CD4-positive, alpha-beta memory T cell (primary cell): Measurements from ENCODE around the gene GRID1. TPM values are rescaled to one million over a fixed set of nuclear protein-coding genes. Genes with fewer than 3 reads are reported as not detected.
"Not testable (repeated sequence)": the region's sequence is repeated elsewhere in the genome, so short reads cannot be mapped to it uniquely, and the experiment has no call there.

ENCODE experiments used
- CTCF ChIA-PET: fragments of 350-600 bp; sonication (Branson Sonifier 250); formaldehyde crosslinking; loops from one replicate; lab custom pipeline; 2021; ENCODE audit warnings: inconsistent platforms; ENCODE audit not compliant: partially characterized antibody; lab: Charles Lee
- POLR2A ChIA-PET: fragments of 350-600 bp; sonication (Branson Sonifier 250); formaldehyde crosslinking; loops from one replicate; lab custom pipeline; 2021; ENCODE audit not compliant: partially characterized antibody; lab: Charles Lee
- DNase-seq, 5 donors: peaks; one replicate each; pipeline versions ENCODE4 v3.0.0 to v3.0.0-alpha.2; 2020 to 2022; ENCODE audit warnings: mixed read lengths in 1 of 5
- H3K27ac ChIP-seq: one replicate; pipeline ENCODE4 v1.7.0; 2013; ENCODE audit warnings: low read depth, low read length
- H3K27me3 ChIP-seq: 2 replicates; pipeline ENCODE4 v1.7.0; 2013; ENCODE audit warnings: mild to moderate bottlenecking, low read length, moderate library complexity; ENCODE audit not compliant: insufficient read depth
- H3K36me3 ChIP-seq: 2 replicates; pipeline ENCODE4 v1.7.0; 2013; ENCODE audit warnings: mild to moderate bottlenecking, low read length, moderate library complexity; ENCODE audit not compliant: insufficient read depth
- H3K4me1 ChIP-seq: 2 replicates; pipeline ENCODE4 v1.7.0; 2013; ENCODE audit warnings: mild to moderate bottlenecking, low read length, moderate library complexity; ENCODE audit not compliant: insufficient read depth
- H3K4me3 ChIP-seq, 2 donors: one replicate each; pipeline ENCODE4 v1.7.0; 2013; ENCODE audit warnings: low read length in 2 of 2, mild to moderate bottlenecking in 1 of 2
- H3K9me3 ChIP-seq, 2 donors: one replicate each; pipeline ENCODE4 v1.7.0; 2013; ENCODE audit warnings: low read length in 2 of 2, control low read depth in 1 of 2; ENCODE audit not compliant: control insufficient read depth in 1 of 2
- H3K27ac Mint-ChIP-seq, 7 donors: one replicate each; pipeline ENCODE4 v1.8.0; 2020 to 2021; ENCODE audit warnings: mixed read lengths in 7 of 7, mild to moderate bottlenecking in 6 of 7, inconsistent platforms in 3 of 7, moderate library complexity in 3 of 7
- H3K27me3 Mint-ChIP-seq, 2 donors: one replicate each; pipeline ENCODE4 v1.8.0; 2020 to 2021; ENCODE audit warnings: mixed read lengths in 2 of 2
- H3K36me3 Mint-ChIP-seq, 2 donors: one replicate each; pipeline ENCODE4 v1.8.0; 2020 to 2021; ENCODE audit warnings: mixed read lengths in 2 of 2, inconsistent platforms in 1 of 2, mild to moderate bottlenecking in 1 of 2
- H3K4me1 Mint-ChIP-seq, 4 donors: one replicate each; pipeline ENCODE4 v1.8.0; 2020 to 2021; ENCODE audit warnings: mixed read lengths in 4 of 4, mild to moderate bottlenecking in 1 of 4
- H3K4me3 Mint-ChIP-seq, 8 donors: one replicate each; pipeline ENCODE4 v1.8.0; 2020 to 2021; ENCODE audit warnings: mixed read lengths in 8 of 8, mild to moderate bottlenecking in 7 of 8, moderate library complexity in 6 of 8, inconsistent platforms in 3 of 8
- H3K9me3 Mint-ChIP-seq, 8 donors: one replicate each; pipeline ENCODE4 v1.8.0; 2020 to 2021; ENCODE audit warnings: mixed read lengths in 8 of 8, mild to moderate bottlenecking in 5 of 8, inconsistent platforms in 3 of 8, moderate library complexity in 1 of 8
- intact Hi-C: fragments of 100-400 bp; cut with micrococcal nuclease; formaldehyde crosslinking; loops from one replicate; pipeline ENCODE4 v1.15.1; 2023
- polyA plus RNA-seq, 2 donors: library from polyadenylated mRNA; unstranded; fragments of 300-500 nt; fragmentation: Illumina TruSeq; gene quantifications; one replicate each; pipeline ENCODE4 v1.2.3, GENCODE V29; 2021
- total RNA-seq, 2 experiments: library from RNA; stranded (reverse); gene quantifications; one replicate each; pipeline ENCODE4 v1.2.3, GENCODE V29; 2021

GRID1 gene
- total and polyA plus RNA-seq, 4 experiments from 2014 or later, result not detected

GRCh38 chr10:85734791-85735190 is 631.8 kb downstream of the GRID1 start:
- Histone ChIP-seq H3K4me3 (no peak overlapping the region), H3K36me3 (no peaks in the 10 kb centered on the region), H3K4me1 (no peaks in the 10 kb centered on the region), H3K9me3 (no peaks in the 10 kb centered on the region), H3K27ac (no peak overlapping the region), H3K27me3 (no peaks in the 10 kb centered on the region)
- H3K4me3 Mint-ChIP-seq, result no peak overlapping the region
- DNase-seq, result no peak
- H3K27ac Mint-ChIP-seq, result no peak overlapping the region
- H3K36me3 Mint-ChIP-seq, result no peaks in the 10 kb centered on the region
- CTCF ChIA-PET, result no interaction called here
- intact Hi-C loops, result no loop called here
- H3K9me3 Mint-ChIP-seq, result peaks cover 0 to 2% (median 0%) of the 10 kb centered on the region in 8 donors
- H3K4me1 Mint-ChIP-seq, result no peaks in the 10 kb centered on the region
- H3K27me3 Mint-ChIP-seq, result peaks cover 0 to 4% of the 10 kb centered on the region in 2 donors
- POLR2A ChIA-PET, result no interaction called here

GRCh38 chr10:85724215-85724614 is 642.4 kb downstream of the GRID1 start:
- no peaks in the 10 kb centered on the region for H3K4me1 Mint-ChIP-seq
- intact Hi-C loops, result no loop called here
- no peak overlapping the region for H3K4me3 ChIP-seq
- H3K36me3 ChIP-seq, result no peaks in the 10 kb centered on the region
- CTCF ChIA-PET, result no interaction called here
- no peak overlapping the region for H3K4me3 Mint-ChIP-seq
- POLR2A ChIA-PET, result no interaction called here
- no peaks in the 10 kb centered on the region for H3K36me3 Mint-ChIP-seq
- H3K27ac ChIP-seq, result no peak overlapping the region
- DNase-seq, result no peak
- no peaks in the 10 kb centered on the region for H3K27me3 ChIP-seq
- H3K27ac Mint-ChIP-seq, result no peak overlapping the region
- peaks cover 0 to 2% (median 0%) of the 10 kb centered on the region in 8 donors for H3K9me3 Mint-ChIP-seq
- H3K9me3 ChIP-seq, result no peaks in the 10 kb centered on the region
- H3K27me3 Mint-ChIP-seq, result no peaks in the 10 kb centered on the region
- H3K4me1 ChIP-seq, result no peaks in the 10 kb centered on the region

DNA sequence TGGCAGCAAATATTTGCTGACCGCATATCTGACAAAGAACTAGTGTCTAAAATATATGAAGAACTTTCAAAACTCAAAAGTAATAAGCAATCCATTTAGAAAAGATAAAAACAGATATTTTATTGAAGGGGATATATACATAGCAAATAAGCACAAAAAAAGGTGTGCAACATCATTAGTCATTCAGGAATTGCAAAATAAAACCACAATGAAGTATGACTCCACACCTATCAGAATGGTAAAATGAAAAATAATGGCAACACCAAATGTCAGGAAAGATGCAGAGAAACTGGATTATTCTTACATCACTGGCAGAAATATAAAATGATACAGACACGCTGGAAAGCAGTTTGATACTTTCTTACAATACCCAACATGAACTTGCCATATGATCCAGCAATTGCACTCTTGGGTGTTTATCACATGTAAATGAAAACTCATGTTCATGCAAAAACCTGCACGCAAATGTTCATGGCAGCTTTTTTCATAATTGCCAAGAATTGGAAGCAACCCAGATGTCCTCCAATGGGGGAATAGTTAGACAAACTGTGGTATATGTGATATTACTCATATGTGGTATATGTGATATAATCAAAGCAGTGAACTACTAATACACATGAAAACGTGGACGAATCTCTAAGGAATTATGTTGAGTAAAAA is 645.5 kb downstream of the GRID1 start:
- Histone ChIP-seq H3K4me1 (no peaks in the 10 kb centered on the region), H3K27me3 (no peaks in the 10 kb centered on the region), H3K4me3 (no peak overlapping the region), H3K27ac (no peak overlapping the region), H3K36me3 (no peaks in the 10 kb centered on the region), H3K9me3 (no peaks in the 10 kb centered on the region)
- intact Hi-C loops, result no loop called here
- Mint-ChIP-seq H3K9me3 (no peaks in the 10 kb centered on the region), H3K36me3 (no peaks in the 10 kb centered on the region), H3K4me1 (no peaks in the 10 kb centered on the region), H3K27ac (no peak overlapping the region), H3K4me3 (no peak overlapping the region), H3K27me3 (peaks cover 0 to 1% of the 10 kb centered on the region in 2 donors)
- CTCF ChIA-PET, result no interaction called here
- POLR2A ChIA-PET, result no interaction called here
- no peak for DNase-seq

- DNase-seq, result no peak
- Histone ChIP-seq H3K27ac (no peak overlapping the region), H3K4me1 (no peaks in the 10 kb centered on the region), H3K27me3 (no peaks in the 10 kb centered on the region), H3K4me3 (no peak overlapping the region), H3K36me3 (no peaks in the 10 kb centered on the region), H3K9me3 (no peaks in the 10 kb centered on the region)
- intact Hi-C loops, result no loop called here
- Mint-ChIP-seq H3K27me3 (peaks cover 0 to 1% of the 10 kb centered on the region in 2 donors), H3K4me1 (no peaks in the 10 kb centered on the region), H3K36me3 (no peaks in the 10 kb centered on the region), H3K9me3 (no peaks in the 10 kb centered on the region), H3K27ac (no peak overlapping the region), H3K4me3 (no peak overlapping the region)
- CTCF ChIA-PET, result no interaction called here
- POLR2A ChIA-PET, result no interaction called here
Observed at GRCh38 chr10:85719408-85719807, 647.2 kb downstream of the GRID1 start.

- intact Hi-C loops, result no loop called here
- peaks cover 0 to 14% (median 0%) of the 10 kb centered on the region in 8 donors for H3K9me3 Mint-ChIP-seq
- H3K27ac Mint-ChIP-seq, result no peak overlapping the region
- no peaks in the 10 kb centered on the region for H3K4me1 Mint-ChIP-seq
- Histone ChIP-seq H3K36me3 (no peaks in the 10 kb centered on the region), H3K27me3 (no peaks in the 10 kb centered on the region), H3K27ac (no peak overlapping the region), H3K4me3 (no peak overlapping the region), H3K9me3 (no peaks in the 10 kb centered on the region), H3K4me1 (no peaks in the 10 kb centered on the region)
- H3K27me3 Mint-ChIP-seq, result peaks cover 1 to 3% of the 10 kb centered on the region in 2 donors
- no peaks in the 10 kb centered on the region for H3K36me3 Mint-ChIP-seq
- no peak for DNase-seq
- POLR2A ChIA-PET, result no interaction called here
- no peak overlapping the region for H3K4me3 Mint-ChIP-seq
- CTCF ChIA-PET, result no interaction called here
Observed at GRCh38 chr10:85713885-85714284, 652.7 kb downstream of the GRID1 start.

DNA sequence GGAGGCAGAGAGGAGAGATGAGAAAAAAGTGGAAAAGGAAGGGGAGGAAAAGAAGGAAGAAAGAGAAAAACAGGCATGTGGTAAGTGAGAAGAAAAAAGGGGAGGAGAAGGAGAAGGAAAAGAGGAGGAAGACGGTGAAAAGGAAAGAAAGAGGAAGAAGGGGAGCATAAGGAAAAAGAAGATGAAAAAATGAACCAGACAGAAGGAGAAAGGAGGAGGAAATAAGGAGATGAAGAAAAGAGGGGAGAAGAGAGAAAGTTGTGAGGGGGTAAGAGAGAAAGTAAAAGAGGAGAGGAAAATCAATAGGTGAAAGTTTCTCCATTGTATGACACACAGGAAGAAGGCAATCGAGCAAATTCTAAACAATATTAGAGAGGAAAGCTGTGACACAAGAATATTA is 663.8 kb downstream of the GRID1 start:
- H3K4me3 Mint-ChIP-seq, result no peak overlapping the region

DNA sequence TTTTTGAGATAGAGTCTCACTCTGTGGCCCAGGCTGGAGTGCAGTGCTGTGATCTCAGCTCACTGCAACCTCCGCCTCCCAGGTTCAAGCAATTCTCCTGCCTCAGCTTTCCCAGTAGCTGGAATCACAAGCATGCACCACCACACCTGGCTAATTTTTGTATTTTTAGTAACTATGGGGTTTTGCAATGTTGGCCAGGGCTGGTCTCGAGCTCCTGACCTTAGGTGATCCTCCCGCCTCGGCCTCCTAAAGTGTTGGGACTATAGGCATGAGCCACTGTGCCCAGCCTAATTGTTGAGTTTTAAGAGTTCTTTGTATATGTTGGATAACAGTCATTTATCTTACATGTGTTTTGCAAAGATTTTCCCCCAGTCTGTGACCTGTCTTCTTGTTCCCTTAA is 667.5 kb downstream of the GRID1 start:
- DNase-seq, CTCF ChIA-PET, H3K4me3 ChIP-seq, intact Hi-C loops, H3K4me1 ChIP-seq, H3K27ac Mint-ChIP-seq, H3K4me3 Mint-ChIP-seq, H3K27me3 ChIP-seq, H3K4me1 Mint-ChIP-seq, H3K36me3 Mint-ChIP-seq, H3K27ac ChIP-seq, H3K36me3 ChIP-seq, POLR2A ChIA-PET, H3K9me3 Mint-ChIP-seq, H3K9me3 ChIP-seq: not testable (repeated sequence)
- H3K27me3 Mint-ChIP-seq, result peaks cover 14 to 16% of the 10 kb centered on the region in 2 donors

More for the DNA sequence above, 663.8 kb downstream of the GRID1 start:
- Histone ChIP-seq H3K27me3 (no peaks in the 10 kb centered on the region), H3K36me3 (no peaks in the 10 kb centered on the region), H3K27ac (no peak overlapping the region), H3K9me3 (no peaks in the 10 kb centered on the region), H3K4me3 (no peak overlapping the region), H3K4me1 (no peaks in the 10 kb centered on the region)
- H3K36me3 Mint-ChIP-seq, result no peaks in the 10 kb centered on the region
- no peak for DNase-seq
- intact Hi-C loops, result no loop called here
- H3K27ac Mint-ChIP-seq, result no peak overlapping the region
- ChIA-PET CTCF (no interaction called here), POLR2A (no interaction called here)
- no peaks in the 10 kb centered on the region for H3K4me1 Mint-ChIP-seq
- H3K9me3 Mint-ChIP-seq, result peaks cover 0 to 5% (median 2%) of the 10 kb centered on the region in 8 donors
- H3K27me3 Mint-ChIP-seq, result peaks cover 18 to 21% of the 10 kb centered on the region in 2 donors
